ENCODE measurements around the gene SLC22A4. TPM values are rescaled to one million over a fixed set of nuclear protein-coding genes. Genes with fewer than 3 reads are reported as not detected.

Gene SLC22A4
- total RNA-seq, 1 experiment from 2014 or later, result 1.5 TPM

GRCh38 chr5:132386644-132387286 lies 92.6 kb downstream of the SLC22A4 start:
- CTCF ChIA-PET, result interaction anchor here (0.5 to 4.2 kb wide), 5 partner anchors 111 to 405 kb away, joined by 3 to 20 read pairs (median 7); no protein-coding TSS in a partner anchor
- no TSS peak for BruUV-seq (replicated peaks)
- ATAC-seq (peak; percentile 78), DNase-seq (ENCODE audit: low read depth, low spot score) (no peak)
- peaks cover 40% of the 10 kb centered on the region for H3K4me1 ChIP-seq (ENCODE audit: control insufficient read depth, insufficient read depth, low read length)
- peak overlapping the region; percentile 76 for H3K27ac ChIP-seq (ENCODE audit: low read length)
- POLR2A ChIA-PET, result no interaction called here
- intact Hi-C loops (cut with micrococcal nuclease; ENCODE audit: unreplicated experiment), result loop anchor here (1.0 to 10.0 kb wide), 2 partner anchors 115 to 438 kb away; no protein-coding TSS in a partner anchor
- no peak overlapping the region; a peak in 1 of 4 replicates for H3K4me3 ChIP-seq (ENCODE audit: low read depth in 2 of 2, low read length in 2 of 2)
- H3K9me3 ChIP-seq (ENCODE audit: control insufficient read depth, insufficient read depth, low read depth, low read length), result no peaks in the 10 kb centered on the region
- TF ChIP-seq CTCF (IDR thresholded peaks at IDR 0.05), result peak; percentile 88
- no peak for TF ChIP-seq POLR2AphosphoS5 (IDR thresholded peaks at IDR 0.05; ENCODE audit: low read depth, low read length)
- no peaks in the 10 kb centered on the region for H3K36me3 ChIP-seq (ENCODE audit: control insufficient read depth, insufficient read depth, low read length)
- H3K27me3 ChIP-seq (ENCODE audit: control insufficient read depth, insufficient read depth, low read length), result no peaks in the 10 kb centered on the region
- in situ Hi-C loops (cut with HindIII; ENCODE audit: low pct_unique_long_range_greater_than_20kb, low sequenced_read_pairs), result loop anchor here (25.0 kb wide), 1 partner anchor 101 kb away; the partner anchor contains the start of gene IRF1

GRCh38 chr5:132387640-132388117 lies 93.5 kb downstream of the SLC22A4 start:
- CTCF ChIA-PET, result interaction anchor here (0.5 to 4.2 kb wide), 7 partner anchors 19 to 715 kb away, joined by 3 to 20 read pairs (median 3); no protein-coding TSS in a partner anchor
- H3K27ac ChIP-seq (ENCODE audit: low read length), result peak overlapping the region; percentile 45
- POLR2A ChIA-PET, result no interaction called here
- BruUV-seq (replicated peaks), result no TSS peak
- TF ChIP-seq SIN3A (IDR thresholded peaks at IDR 0.05; ENCODE audit: borderline replicate concordance, insufficient read depth, low read depth, low read length), result no peak
- no peak for TF ChIP-seq CTCF (IDR thresholded peaks at IDR 0.05)
- TF ChIP-seq TCF7L2 (IDR thresholded peaks at IDR 0.05; ENCODE audit: low read depth, low read length), result no peak
- no peak for TF ChIP-seq POLR2AphosphoS5 (IDR thresholded peaks at IDR 0.05; ENCODE audit: low read depth, low read length)
- TF ChIP-seq REST (IDR thresholded peaks at IDR 0.05; ENCODE audit: insufficient read depth in 1 of 2, low read depth in 2 of 2, low read length in 1 of 2), result no peak
- in situ Hi-C loops (cut with HindIII; ENCODE audit: low pct_unique_long_range_greater_than_20kb, low sequenced_read_pairs), result loop anchor here (25.0 kb wide), 1 partner anchor 100 kb away; the partner anchor contains the start of gene IRF1
- H3K27me3 ChIP-seq (ENCODE audit: control insufficient read depth, insufficient read depth, low read length), result no peaks in the 10 kb centered on the region
- DNase-seq (ENCODE audit: low read depth, low spot score) (no peak), ATAC-seq (peak; percentile 50)
- H3K9me3 ChIP-seq (ENCODE audit: control insufficient read depth, insufficient read depth, low read depth, low read length), result no peaks in the 10 kb centered on the region
- peaks cover 40% of the 10 kb centered on the region for H3K4me1 ChIP-seq (ENCODE audit: control insufficient read depth, insufficient read depth, low read length)
- H3K4me3 ChIP-seq (ENCODE audit: low read depth in 2 of 2, low read length in 2 of 2), result no peak overlapping the region
- no peaks in the 10 kb centered on the region for H3K36me3 ChIP-seq (ENCODE audit: control insufficient read depth, insufficient read depth, low read length)
- intact Hi-C loops (cut with micrococcal nuclease; ENCODE audit: unreplicated experiment), result loop anchor here (10.0 kb wide), 1 partner anchor 437 kb away; no protein-coding TSS in a partner anchor

Measured in Panc1 (cell line).